H9 (cell line): ENCODE data around the gene TSNAX. TPM values are rescaled to one million over a fixed set of nuclear protein-coding genes. Genes with fewer than 3 reads are reported as not detected.

Source experiments
- DNase-seq: peaks from one replicate; pipeline ENCODE4 v3.0.0-alpha.2; 2017
- H2AFZ ChIP-seq: one replicate; pipeline ENCODE4 v1.6.1; 2013; ENCODE audit warnings: mild to moderate bottlenecking, low read length, control low read depth, moderate library complexity
- H2AK5ac ChIP-seq: 2 replicates; pipeline ENCODE4 v1.6.1; 2013; ENCODE audit warnings: low read length, control low read depth, mixed read lengths; ENCODE audit not compliant: insufficient read length
- H2BK120ac ChIP-seq: one replicate; pipeline ENCODE4 v1.6.1; 2013; ENCODE audit warnings: low read depth, mild to moderate bottlenecking, low read length, control low read depth, inconsistent platforms; ENCODE audit not compliant: poor library complexity, severe bottlenecking
- H2BK12ac ChIP-seq: 2 replicates; pipeline ENCODE4 v1.6.1; 2013; ENCODE audit warnings: low read length, control low read depth, mixed read lengths, low read depth; ENCODE audit not compliant: insufficient read length
- H2BK15ac ChIP-seq: 2 replicates; pipeline ENCODE4 v1.6.1; 2013; ENCODE audit warnings: low read depth, low read length, control low read depth
- H2BK20ac ChIP-seq: one replicate; pipeline ENCODE4 v1.6.1; 2013; ENCODE audit warnings: low read depth, mild to moderate bottlenecking, low read length, control low read depth, inconsistent platforms; ENCODE audit not compliant: poor library complexity, severe bottlenecking
- H2BK5ac ChIP-seq: 2 replicates; pipeline ENCODE4 v1.6.1; 2013; ENCODE audit warnings: low read length, control low read depth, mixed read lengths; ENCODE audit not compliant: insufficient read length
- H3K14ac ChIP-seq: 2 replicates; pipeline ENCODE4 v1.6.1; 2013; ENCODE audit warnings: low read length, control low read depth; ENCODE audit not compliant: insufficient read depth
- H3K18ac ChIP-seq: 2 replicates; pipeline ENCODE4 v1.6.1; 2013; ENCODE audit warnings: low read depth, mild to moderate bottlenecking, mixed read lengths, low read length, control low read depth; ENCODE audit not compliant: insufficient read length
- H3K23ac ChIP-seq: 2 replicates; pipeline ENCODE4 v1.6.1; 2013; ENCODE audit warnings: low read length, control low read depth, mixed read lengths, low read depth; ENCODE audit not compliant: insufficient read length
- H3K23me2 ChIP-seq: 2 replicates; pipeline ENCODE4 v1.6.1; 2013; ENCODE audit warnings: low read depth, mild to moderate bottlenecking, mixed read lengths, low read length, control low read depth; ENCODE audit not compliant: insufficient read length, poor library complexity, severe bottlenecking
- H3K27ac ChIP-seq: 2 replicates; pipeline ENCODE4 v1.5.1; 2013; ENCODE audit warnings: low read length, control low read depth, mixed read lengths, low read depth; ENCODE audit not compliant: insufficient read length
- H3K27me3 ChIP-seq: 2 replicates; pipeline ENCODE4 v1.6.1; 2013; ENCODE audit warnings: low read length, control low read depth, inconsistent platforms; ENCODE audit not compliant: insufficient read depth
- H3K4ac ChIP-seq: 2 replicates; pipeline ENCODE4 v1.6.1; 2013; ENCODE audit warnings: low read depth, mild to moderate bottlenecking, control low read depth, inconsistent platforms, low read length, moderate library complexity
- H3K4me1 ChIP-seq: 2 replicates; pipeline ENCODE4 v1.6.1; 2013; ENCODE audit warnings: low read length, control low read depth, inconsistent platforms; ENCODE audit not compliant: insufficient read depth
- H3K4me2 ChIP-seq: 2 replicates; pipeline ENCODE4 v1.6.1; 2013; ENCODE audit warnings: low read length, control low read depth, mixed read lengths; ENCODE audit not compliant: insufficient read length, insufficient read depth
- H3K56ac ChIP-seq: 2 replicates; pipeline ENCODE4 v1.6.1; 2013; ENCODE audit warnings: low read depth, mild to moderate bottlenecking, mixed read lengths, low read length, control low read depth; ENCODE audit not compliant: insufficient read length
- H3K79me1 ChIP-seq: 2 replicates; pipeline ENCODE4 v1.6.1; 2013; ENCODE audit warnings: low read depth, mild to moderate bottlenecking, moderate library complexity, low read length, control low read depth, inconsistent platforms; ENCODE audit not compliant: insufficient read depth, poor library complexity, severe bottlenecking
- H3K79me2 ChIP-seq: 2 replicates; pipeline ENCODE4 v1.6.1; 2013; ENCODE audit warnings: low read length, control low read depth, inconsistent platforms; ENCODE audit not compliant: insufficient read depth
- H3K9ac ChIP-seq: 2 replicates; pipeline ENCODE4 v1.6.1; 2013; ENCODE audit warnings: low read length, control low read depth, mixed read lengths; ENCODE audit not compliant: insufficient read length; ENCODE audit errors: extremely low read depth
- H3K9me3 ChIP-seq: one replicate; pipeline ENCODE4 v1.6.1; 2013; ENCODE audit warnings: low read depth, low read length, inconsistent platforms; ENCODE audit not compliant: control insufficient read depth
- H3T11ph ChIP-seq: one replicate; pipeline ENCODE4 v1.6.1; 2013; ENCODE audit warnings: mild to moderate bottlenecking, low read length, control low read depth, inconsistent platforms
- H4K20me1 ChIP-seq: one replicate; pipeline ENCODE4 v1.6.1; 2013; ENCODE audit not compliant: control insufficient read depth, insufficient read length, insufficient read depth
- H4K5ac ChIP-seq: 2 replicates; pipeline ENCODE4 v1.6.1; 2013; ENCODE audit warnings: low read depth, mild to moderate bottlenecking, mixed read lengths, low read length, control low read depth; ENCODE audit not compliant: insufficient read length
- H4K8ac ChIP-seq: replicated peaks from 2 replicates; pipeline ENCODE4 v1.6.1; 2013; ENCODE audit warnings: low read length, control low read depth, mixed read lengths, low read depth; ENCODE audit not compliant: insufficient read length
- H4K91ac ChIP-seq: 2 replicates; pipeline ENCODE4 v1.6.1; 2013; ENCODE audit warnings: low read depth, mild to moderate bottlenecking, moderate library complexity, mixed read lengths, low read length, control low read depth; ENCODE audit not compliant: insufficient read length
- H3K27ac Mint-ChIP-seq, 3 experiments: 2 replicates in 2 of 3; 3 replicates in 1 of 3; pipeline ENCODE4 v1.8.0; 2020 to 2021; ENCODE audit warnings: mixed read lengths in 3 of 3, mild to moderate bottlenecking in 1 of 3, moderate library complexity in 1 of 3
- H3K27me3 Mint-ChIP-seq: 2 replicates; pipeline ENCODE4 v1.8.0; 2021; ENCODE audit warnings: low read depth, mild to moderate bottlenecking, moderate library complexity, mixed read lengths
- H3K36me3 Mint-ChIP-seq, 3 experiments: 2 replicates in 2 of 3; 3 replicates in 1 of 3; pipeline ENCODE4 v1.8.0; 2020 to 2021; ENCODE audit warnings: low read depth in 3 of 3, mixed read lengths in 3 of 3; ENCODE audit not compliant: insufficient read depth in 1 of 3
- H3K4me1 Mint-ChIP-seq, 2 experiments: 2 replicates each; pipeline ENCODE4 v1.8.0; 2020; ENCODE audit warnings: mixed read lengths in 2 of 2
- H3K4me3 Mint-ChIP-seq, 2 experiments: 2 replicates in 1 of 2; 3 replicates in 1 of 2; pipeline ENCODE4 v1.8.0; 2020 to 2021; ENCODE audit warnings: mild to moderate bottlenecking in 2 of 2, mixed read lengths in 2 of 2, moderate library complexity in 1 of 2
- H3K9me3 Mint-ChIP-seq, 2 experiments: 2 replicates in 1 of 2; 3 replicates in 1 of 2; pipeline ENCODE4 v1.8.0; 2020; ENCODE audit warnings: mild to moderate bottlenecking in 2 of 2, mixed read lengths in 2 of 2, moderate library complexity in 1 of 2
- CTCF ChIP-seq: fragments of 200-600 bp; sonication (generic); conservative IDR thresholded peaks from 3 replicates; pipeline ENCODE4 v1.8.0; 2021; ENCODE audit warnings: antibody characterized with exemption, mild to moderate bottlenecking
- WGBS: extraction: QIAGEN DNeasy Blood & Tissue Kit; methylation state at CpG from one replicate; pipeline ENCODE4 v1.1.7; 2013; ENCODE audit warnings: missing lambda C conversion rate, low lambda C conversion rate, mixed read lengths; ENCODE audit not compliant: insufficient read length; ENCODE audit errors: extremely low coverage; 5-methylcytosine and 5-hydroxymethylcytosine counted together
- total RNA-seq: library from RNA; stranded (reverse); gene quantifications from 2 replicates; pipeline ENCODE4 v1.2.1, GENCODE V29; 2021

The TSNAX gene
- total RNA-seq, 1 experiment from 2014 or later, result 39.9 TPM

GRCh38 chr1:231594123-231594522 lies 65.7 kb downstream of the TSNAX start:
- H3K27me3 Mint-ChIP-seq, result no peaks in the 10 kb centered on the region

More at GRCh38 chr1:231594123-231594522, 65.7 kb downstream of the TSNAX start:
- H3K56ac ChIP-seq, result no peak overlapping the region
- Mint-ChIP-seq H3K4me3 (no peak overlapping the region), H3K27ac (no peak overlapping the region), H3K9me3 (no peaks in the 10 kb centered on the region), H3K4me1 (peaks cover 12 to 15% of the 10 kb centered on the region in 2 experiments), H3K36me3 (no peaks in the 10 kb centered on the region)
- H2AFZ ChIP-seq, result no peak overlapping the region
- no peak overlapping the region for H2AK5ac ChIP-seq
- no peaks in the 10 kb centered on the region for H3K9me3 ChIP-seq
- no peak overlapping the region for H3T11ph ChIP-seq
- no peak overlapping the region for H3K4me2 ChIP-seq
- no peaks in the 10 kb centered on the region for H3K27me3 ChIP-seq
- H4K8ac ChIP-seq, result no peak overlapping the region
- H3K79me1 ChIP-seq, result no peaks in the 10 kb centered on the region
- H2BK20ac ChIP-seq, result no peak overlapping the region
- H2BK5ac ChIP-seq, result no peak overlapping the region
- H2BK12ac ChIP-seq, result no peak overlapping the region
- no peak overlapping the region for H4K5ac ChIP-seq
- no peak overlapping the region for H3K14ac ChIP-seq
- H3K4me1 ChIP-seq, result no peaks in the 10 kb centered on the region
- H3K18ac ChIP-seq, result no peak overlapping the region
- H3K79me2 ChIP-seq, result no peaks in the 10 kb centered on the region
- H3K9ac ChIP-seq, result no peak overlapping the region
- no CpG with 5 or more reads among the region's 2 CpGs for WGBS
- no peaks in the 10 kb centered on the region for H4K20me1 ChIP-seq
- no peak overlapping the region for H3K4ac ChIP-seq
- no peak overlapping the region for H2BK120ac ChIP-seq
- H3K23ac ChIP-seq, result no peak overlapping the region
- H3K27ac ChIP-seq, result no peak overlapping the region
- TF ChIP-seq CTCF, result no peak
- DNase-seq, result no peak
- no peak overlapping the region for H2BK15ac ChIP-seq
- no peaks in the 10 kb centered on the region for H3K23me2 ChIP-seq
- H4K91ac ChIP-seq, result no peak overlapping the region
